ENCODE measurements around the gene DCC.

DNA sequence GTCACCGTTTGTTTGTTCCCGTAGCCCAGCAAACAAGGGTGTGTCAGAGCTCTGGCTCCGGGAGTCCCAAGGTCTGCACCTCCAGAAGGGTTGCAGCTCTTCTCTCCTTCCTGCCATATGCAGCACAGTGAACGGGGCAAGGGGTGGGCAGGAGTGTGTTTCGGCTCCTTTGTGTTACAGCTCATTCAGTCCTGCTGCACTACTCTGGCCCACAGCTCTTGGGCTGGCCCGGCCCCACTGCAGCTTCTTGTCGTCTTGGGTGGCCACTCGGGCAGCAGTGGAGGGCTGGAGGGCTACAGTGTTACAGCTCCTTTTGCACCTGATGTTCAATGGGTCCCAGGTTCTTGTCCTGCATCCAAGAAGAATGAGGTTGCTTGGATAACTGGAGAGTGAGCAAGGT is 408.3 kb downstream of the DCC start:
- TF ChIP-seq, protein P1, sequence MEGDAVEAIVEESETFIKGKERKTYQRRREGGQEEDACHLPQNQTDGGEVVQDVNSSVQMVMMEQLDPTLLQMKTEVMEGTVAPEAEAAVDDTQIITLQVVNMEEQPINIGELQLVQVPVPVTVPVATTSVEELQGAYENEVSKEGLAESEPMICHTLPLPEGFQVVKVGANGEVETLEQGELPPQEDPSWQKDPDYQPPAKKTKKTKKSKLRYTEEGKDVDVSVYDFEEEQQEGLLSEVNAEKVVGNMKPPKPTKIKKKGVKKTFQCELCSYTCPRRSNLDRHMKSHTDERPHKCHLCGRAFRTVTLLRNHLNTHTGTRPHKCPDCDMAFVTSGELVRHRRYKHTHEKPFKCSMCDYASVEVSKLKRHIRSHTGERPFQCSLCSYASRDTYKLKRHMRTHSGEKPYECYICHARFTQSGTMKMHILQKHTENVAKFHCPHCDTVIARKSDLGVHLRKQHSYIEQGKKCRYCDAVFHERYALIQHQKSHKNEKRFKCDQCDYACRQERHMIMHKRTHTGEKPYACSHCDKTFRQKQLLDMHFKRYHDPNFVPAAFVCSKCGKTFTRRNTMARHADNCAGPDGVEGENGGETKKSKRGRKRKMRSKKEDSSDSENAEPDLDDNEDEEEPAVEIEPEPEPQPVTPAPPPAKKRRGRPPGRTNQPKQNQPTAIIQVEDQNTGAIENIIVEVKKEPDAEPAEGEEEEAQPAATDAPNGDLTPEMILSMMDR (IDR thresholded peaks at IDR 0.05) = no peak
- TF ChIP-seq EZH2 (IDR thresholded peaks at IDR 0.05; ENCODE audit: borderline replicate concordance, insufficient read depth, low read depth, low read length, poor library complexity, severe bottlenecking) = no peak

Measured in B cell (primary cell).